Hepatic stellate cell (primary cell): Measurements from ENCODE around the gene AMHR2.
A peak's percentile ranks its signal among the peaks of the same experiment; 100 is the strongest.

Source experiments
- DNase-seq: peaks from one replicate; pipeline ENCODE4 v3.0.0; 2011; ENCODE audit warnings: low spot score

Gene AMHR2

DNA sequence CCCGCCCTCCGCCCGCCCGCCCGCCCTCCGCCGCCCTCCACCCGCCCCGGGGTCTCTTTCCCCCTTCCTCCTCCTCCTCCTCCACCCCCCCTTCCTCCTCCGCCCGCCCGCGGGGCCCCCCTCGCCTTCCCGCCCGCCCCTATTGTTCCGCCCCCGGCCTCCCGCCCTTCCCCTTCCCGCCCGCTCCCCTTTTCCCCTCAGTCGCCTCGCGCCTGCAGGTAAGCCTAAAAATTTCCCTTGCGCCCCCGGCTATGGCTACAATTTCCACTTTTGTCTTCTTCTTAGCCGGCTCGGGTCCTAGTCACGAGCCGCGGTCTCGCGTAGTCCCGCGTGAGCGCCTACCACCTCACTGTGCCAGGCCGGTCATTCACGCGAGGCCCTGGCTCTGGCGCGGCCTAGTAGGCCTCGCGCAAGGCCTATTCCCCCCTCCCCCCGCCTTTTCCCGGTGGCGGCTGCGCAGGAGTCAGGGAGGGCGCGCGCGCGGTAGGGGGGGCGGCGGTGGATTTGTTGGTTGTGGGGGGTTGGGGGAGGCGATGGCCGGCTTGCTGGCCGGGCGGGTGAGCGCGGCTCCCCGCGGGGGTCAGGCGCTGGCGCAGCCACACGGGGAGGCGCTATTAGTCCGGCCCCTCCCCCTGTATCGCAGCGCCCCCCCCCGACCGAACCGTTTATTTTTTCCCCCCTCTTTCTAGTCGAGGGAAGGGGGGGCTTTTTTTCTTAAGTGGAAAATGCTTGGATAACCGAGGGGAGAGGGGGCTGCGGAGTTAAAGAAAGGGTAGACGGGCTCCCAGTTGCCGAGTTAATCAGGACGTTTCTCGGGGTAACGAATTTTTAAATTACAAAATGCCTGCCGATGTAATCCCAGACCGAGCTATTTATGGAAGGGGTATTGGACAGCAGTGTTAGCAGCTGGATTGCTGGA lies 28.8 kb downstream of the AMHR2 start:
- peak; percentile 84 for DNase-seq

DNA sequence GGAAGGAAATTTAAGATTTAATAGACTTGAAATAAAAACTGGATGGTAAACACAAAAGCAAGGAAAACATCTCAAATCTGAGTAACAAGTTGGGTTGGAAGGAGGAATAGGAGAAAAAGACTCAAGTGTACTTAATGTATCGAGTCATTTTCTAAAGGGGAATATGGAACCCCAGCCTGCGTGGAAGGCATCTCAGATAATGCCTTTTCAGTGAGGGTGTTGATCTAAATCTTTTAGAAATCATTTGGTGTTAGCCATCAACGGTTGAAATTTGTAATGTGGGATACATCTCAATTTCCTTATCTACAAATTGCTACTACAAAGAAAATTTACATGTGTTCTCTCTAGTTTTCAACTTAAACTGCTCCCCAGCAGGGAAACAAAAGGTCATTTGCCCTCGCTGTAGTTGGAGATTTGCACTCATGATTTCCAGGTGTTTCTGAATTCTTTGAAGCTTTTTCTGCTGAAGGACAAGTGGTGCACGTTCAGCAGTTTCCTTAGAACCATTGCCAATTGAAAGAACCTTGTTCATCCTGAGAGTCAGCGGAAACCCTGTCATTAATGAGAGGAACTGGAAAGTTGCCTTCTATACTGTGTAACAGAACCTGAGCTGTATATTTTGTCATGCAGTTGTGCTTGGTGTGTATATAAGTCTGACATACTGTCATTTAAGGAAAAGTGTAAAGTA lies 30.4 kb downstream of the AMHR2 start:
- no peak for DNase-seq

DNA sequence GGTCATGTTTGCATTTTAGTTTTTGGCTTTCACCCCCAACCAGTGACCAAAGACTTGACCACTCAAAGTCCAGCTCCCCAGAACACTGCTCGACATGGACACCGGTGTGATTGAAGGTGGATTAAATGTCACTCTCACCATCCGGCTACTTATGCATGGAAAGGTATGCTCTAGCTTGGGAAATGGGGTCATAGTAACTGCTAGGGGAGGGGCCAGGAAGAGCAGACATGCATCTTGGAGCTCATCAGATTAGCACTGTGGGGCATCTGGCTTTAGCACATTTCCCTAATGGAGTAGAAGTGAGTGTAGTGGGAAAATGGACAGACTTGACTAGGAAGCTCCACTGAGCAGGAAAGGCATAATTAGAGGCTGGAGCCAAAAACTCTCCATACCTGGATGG lies 31.1 kb downstream of the AMHR2 start:
- DNase-seq, result no peak

DNA sequence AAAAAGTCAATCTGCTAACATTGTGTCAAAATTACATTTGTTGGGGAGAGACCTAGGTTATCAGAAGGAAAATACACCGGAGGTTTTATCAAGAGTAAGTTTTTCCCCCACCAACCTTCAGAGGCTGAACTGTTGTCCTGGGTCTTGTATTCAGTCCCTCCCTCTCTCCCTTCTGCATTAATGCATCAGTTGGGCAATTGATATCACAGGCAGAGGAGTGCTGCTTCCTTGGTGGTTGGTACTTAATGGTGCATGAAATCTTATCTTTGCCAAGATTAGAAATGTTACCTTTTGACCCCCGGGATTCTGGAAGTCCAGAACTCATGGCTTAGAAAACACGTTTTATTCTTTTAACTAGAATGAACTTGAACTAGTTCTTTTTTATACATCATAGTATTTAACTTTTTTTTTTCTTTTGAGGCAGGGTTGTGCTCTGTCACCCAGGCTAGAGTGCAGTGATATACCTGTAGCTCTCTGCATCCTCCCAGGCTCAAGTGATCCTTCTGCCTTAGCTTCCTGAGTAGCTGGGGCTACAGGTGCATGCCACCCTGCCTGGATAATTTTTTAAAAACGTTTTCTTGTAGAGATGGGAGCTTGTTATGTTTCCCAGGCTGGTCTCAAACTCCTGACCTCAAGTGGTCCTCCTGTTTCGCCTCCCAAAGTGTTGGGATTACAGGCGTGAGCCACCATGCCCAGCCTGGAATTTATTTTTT lies 33.2 kb downstream of the AMHR2 start:
- DNase-seq, result no peak

DNA sequence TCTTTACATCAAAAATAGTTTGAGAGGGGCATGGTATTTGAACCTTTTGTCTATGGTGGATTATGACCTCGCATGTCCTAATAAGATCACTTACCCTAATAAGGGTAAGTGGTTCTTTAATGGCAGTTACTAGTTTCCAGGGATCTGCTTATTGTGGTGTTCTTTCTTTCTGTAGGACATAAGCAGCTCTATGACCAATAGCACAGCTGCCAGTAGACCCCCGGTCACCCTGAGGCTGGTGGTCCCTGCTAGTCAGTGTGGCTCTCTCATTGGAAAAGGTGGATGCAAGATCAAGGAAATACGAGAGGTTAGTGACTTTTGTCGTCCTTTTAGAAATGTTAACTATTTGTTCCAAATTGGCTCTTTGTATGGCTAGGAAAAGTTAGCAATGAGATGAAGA lies 35.4 kb downstream of the AMHR2 start:
- no peak for DNase-seq

DNA sequence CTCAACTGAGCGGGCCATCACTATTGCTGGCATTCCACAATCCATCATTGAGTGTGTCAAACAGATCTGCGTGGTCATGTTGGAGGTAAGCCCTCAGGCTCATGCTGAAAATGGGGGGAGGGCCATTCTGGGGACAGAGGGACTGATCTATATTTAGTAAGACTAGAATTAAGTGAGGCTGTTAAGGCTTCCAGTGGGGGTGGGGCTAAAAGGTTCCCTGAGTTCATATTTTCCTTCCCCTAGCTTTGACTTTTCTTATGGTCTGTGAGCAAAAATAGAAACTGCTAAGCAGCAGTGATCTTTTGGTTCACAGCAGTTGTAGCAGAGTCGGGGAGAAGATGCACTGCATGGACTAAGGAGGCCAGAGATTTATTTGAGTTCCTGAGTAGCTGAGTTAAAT lies 37.4 kb downstream of the AMHR2 start:
- no peak for DNase-seq

DNA sequence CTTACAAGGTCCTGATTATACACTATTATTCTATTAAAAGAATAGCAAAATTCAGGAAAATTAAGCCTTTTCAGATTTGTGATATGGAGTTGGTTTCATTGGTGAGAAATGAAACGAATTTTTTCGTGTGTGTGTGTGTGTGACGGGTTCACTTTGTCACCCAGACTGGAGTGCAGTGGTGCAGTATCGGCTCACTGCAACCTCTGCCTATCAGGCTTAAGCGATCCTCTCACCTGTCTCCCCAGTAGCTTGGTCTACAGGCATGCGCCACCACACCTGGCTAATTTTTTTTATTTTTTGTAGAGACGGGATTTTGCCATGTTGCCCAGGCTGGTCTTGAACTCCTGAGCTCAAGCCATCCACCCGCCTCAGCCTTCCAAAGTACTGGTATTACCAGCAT lies 37.9 kb downstream of the AMHR2 start:
- DNase-seq, result no peak

DNA sequence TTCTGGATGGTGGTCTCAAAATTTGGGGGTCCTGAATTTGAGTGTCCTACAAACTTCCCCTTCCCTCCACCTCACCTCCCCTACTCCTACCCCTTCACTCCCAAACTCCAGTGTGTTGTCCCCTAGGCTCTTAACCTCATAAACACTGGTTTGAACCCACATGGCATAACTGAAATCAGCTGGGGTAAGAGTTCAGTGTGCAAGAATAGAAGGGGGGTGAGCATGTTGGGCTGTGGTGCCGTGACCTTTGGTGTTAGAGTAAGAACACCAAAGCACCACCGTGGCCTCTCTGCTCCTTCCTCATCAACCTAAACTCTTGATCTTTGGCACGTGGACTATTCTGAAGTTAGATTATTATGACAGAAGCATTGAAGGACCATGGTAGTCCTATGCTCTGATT lies 39.3 kb downstream of the AMHR2 start:
- DNase-seq, result no peak

DNA sequence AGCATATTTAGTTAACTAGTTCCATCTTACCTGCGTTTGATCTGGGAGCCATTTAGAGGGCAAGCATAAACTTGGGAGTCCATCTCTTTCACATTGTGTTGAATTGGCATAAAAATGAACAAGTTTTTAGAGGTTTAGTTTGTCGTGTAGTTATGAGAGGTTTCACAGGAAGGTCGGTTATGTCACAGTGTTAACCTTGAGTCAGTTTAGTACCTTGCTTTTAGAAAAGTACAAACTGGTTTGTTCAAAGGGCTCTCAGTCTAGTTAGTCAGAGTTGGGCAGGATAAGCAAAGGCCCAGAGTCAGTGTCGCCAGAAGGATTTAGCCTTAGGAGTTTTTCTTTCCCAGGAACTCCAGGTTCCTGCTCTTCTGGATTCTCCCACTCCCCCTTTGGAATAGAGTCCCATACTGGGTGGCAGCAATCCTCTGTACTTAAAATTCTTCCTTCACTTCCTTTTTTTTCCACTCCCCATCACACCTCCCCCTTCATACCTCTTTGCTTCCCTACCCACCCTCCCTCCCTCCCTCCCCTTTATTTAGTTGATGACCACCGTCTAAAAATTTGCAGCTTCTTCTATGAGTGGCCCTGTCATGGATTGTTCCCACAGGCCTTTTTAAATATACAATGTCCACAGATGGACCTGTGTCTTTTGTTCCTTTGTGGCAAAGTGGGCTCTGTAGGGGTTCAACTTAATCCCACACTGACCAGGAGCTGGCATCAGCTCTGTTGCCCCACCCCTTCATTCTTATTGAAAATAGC lies 40.3 kb downstream of the AMHR2 start:
- no peak for DNase-seq

DNA sequence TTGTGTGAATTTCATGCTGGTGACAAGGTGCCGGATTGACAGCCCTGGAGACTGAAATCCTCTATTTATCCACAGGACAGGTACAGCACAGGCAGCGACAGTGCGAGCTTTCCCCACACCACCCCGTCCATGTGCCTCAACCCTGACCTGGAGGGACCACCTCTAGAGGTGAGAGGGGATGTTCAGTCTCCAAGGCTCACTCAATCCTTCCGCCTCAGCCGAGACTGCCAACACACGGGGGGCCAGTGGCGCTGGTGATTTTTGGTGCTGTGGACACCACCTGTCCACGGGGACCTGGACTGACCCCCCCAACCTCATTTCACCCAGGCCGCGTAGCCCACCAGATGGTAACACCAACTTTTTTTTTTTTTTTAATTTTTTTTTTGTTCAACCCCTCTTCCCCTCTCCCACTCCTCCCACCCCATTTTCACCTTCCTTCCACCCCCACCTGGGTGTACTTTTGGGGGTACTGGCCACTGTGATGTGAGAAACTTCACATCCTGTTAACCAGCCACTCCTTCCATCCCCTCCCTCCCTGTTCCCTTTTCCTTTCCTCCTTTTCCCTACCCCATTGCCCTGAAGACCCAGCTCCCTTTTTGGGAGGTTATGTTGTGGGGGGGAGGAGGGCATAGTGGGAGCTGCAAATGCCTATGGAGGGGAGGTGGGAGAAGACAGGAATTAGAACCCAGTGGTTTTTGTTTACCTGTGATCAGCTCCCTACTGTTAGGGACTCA lies 41.2 kb downstream of the AMHR2 start:
- no peak for DNase-seq

DNA sequence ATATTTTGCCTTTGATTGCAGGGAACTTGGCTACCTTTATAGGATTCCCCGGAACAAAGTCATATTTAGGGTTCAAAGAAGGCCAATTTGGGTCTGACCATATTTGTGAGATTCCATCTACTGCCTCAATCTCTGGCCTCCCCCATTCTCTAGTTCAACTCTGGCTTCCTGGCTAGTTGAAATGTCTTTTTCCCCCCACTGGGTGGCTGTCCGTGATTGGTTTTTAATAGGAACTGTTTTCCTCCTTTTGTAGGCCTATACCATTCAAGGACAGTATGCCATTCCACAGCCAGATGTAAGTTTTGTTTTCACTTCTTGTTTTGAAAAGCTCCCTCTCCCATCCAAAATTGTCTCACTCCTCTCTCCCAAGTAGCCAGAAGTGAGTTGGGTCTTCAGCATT lies 42.0 kb downstream of the AMHR2 start:
- no peak for DNase-seq

DNA sequence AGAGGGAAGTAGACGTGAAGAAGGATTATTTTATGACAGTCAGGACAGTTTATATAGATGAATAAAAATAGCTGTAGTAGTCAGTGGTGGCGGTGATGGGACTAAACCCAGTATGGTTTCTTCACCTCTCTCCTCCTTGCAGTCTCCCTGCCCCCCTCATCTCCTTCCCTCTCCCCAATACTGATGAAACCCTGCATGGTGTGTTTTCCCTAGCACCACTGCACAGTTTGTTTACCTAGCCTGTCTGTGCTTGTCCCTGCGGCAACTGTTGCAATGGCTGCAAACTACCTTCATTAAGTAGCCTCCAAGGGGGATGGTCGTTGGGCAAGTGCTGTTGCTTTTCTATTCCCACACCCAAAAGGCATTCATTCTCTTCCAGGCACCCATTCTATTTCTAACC lies 43.0 kb downstream of the AMHR2 start:
- no peak for DNase-seq

DNA sequence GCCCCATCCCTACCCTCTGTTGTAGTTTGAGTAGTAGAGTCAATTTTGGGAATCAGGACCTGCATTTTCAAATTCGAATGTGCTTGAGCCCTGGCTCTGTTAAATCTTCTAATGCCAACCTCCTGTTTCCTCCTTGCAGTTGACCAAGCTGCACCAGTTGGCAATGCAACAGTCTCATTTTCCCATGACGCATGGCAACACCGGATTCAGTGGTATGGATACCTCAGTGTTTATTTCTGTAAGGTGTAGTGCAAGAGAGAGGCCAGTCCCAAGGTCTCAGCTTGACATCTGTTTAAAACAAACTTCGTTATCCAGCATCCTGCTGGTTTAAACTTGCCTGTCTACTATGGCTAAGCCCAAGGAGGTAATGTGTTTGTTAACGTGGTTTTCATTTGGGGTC lies 43.4 kb downstream of the AMHR2 start:
- DNase-seq, result no peak

DNA sequence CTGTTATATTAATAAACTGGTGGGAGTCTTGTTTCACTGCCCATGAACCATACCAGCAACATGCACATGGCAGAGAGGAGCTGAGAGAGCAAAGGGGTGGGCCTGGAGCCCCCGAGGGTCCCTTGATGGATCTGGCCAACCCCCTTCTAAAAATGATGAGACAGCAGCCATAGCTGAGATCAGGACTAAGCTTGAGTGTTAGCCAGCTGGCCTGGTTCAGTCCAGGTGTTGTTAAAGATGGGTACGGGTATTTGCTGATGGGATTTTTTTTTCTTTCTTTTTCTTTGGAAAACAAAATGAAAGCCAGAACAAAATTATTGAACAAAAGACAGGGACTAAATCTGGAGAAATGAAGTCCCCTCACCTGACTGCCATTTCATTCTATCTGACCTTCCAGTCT lies 44.2 kb downstream of the AMHR2 start:
- DNase-seq, result no peak

DNA sequence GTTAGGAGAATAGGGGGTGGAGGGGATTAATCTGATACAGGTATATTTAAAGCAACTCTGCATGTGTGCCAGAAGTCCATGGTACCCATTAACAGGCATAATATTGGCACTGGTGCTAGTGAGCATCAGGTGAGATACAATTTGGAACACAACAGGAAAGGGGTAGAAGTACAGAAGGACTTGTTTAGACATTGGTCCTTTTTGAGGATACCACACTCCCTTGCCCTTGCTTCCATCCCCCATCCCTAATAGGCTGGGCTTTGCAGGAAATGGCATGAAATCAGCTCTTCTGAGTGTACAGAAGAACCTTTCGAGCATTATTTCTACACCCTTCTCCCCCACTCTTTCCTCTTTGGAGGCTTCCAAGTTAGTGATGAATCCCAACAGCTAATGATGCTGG lies 44.6 kb downstream of the AMHR2 start:
- no peak for DNase-seq

DNA sequence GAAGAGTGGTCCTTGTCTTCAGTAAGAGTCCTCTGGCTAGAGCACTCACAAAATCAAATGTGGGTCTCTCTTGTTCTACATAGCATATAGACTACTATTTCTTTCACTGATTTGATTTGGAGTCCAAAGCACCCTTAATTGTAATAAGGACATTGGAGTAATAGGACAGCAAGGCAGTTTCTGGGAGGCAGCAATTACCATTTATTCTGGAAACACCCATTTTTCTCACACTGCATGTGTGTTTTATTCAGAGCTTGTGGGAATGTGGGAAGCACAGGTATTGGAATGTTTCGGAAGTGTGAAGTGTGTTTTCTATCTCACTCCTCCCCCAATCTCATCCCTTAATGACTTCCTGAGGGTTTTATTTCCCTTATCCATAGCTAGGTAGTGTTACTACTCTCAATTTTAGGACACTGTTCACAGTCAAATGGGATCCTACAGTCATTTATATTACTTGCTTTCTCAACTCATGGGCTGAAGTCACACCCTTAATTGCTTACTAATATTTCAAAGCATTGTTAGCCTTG lies 48.5 kb downstream of the AMHR2 start:
- no peak for DNase-seq

DNA sequence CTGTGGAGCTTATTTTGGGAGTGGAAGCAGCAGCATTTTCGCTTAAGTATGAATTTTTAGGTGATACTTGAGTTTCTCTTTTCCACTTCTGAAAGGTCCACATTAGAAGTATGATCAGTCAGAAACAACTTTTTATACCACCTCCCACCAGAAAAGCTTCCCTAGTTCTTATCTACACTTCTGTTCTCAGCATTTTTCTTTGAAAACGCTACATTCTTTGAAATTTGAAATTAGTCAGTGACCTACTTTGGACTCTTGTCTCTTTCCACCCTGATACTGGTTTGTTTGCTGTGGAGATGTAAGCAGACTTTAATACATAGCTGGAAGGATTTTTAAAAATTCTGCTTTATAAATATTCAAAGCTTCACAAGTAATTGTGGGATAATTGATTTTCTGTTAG lies 50.4 kb downstream of the AMHR2 start:
- no peak for DNase-seq

DNA sequence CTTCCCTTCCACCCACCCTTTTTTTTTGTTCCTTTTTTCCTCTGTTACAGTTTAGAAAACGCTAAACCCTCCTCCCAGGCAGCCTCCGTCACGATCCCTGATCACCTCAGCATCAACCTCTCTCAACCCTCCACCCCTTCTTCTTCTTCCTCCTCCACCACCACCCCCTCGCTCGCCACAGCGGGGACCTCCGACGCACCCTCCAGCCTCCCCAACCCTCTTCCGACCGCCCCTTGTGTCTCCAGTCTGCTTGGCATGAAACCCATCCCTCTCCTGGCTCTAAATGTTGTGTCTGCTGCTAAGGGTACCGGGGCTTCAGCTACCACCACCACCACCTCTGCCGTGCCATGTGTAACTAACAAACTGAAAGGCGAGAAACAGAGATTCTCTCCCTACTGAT lies 51.2 kb downstream of the AMHR2 start:
- DNase-seq, result no peak

DNA sequence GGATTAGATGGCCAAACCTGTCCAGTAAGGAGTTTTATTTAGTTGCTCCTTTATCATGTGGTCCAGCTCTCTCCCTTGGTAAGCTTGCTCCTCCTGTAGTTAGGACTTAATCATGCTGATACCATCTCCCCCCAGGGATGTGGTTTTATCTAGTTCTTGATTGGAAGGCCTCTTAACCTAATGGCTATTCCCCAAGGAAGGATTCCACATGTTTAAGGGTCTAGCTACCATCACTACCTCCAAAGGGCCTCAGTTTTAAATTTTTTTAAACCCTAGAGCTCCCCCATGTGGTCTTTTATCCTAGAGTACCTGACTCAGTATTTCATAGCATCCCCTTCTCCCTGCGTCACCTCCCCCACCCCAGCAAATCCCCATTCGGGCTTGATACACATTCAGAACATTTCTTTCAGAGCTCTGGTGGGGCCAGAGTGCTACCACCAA lies 53.1 kb downstream of the AMHR2 start:
- no peak for DNase-seq

DNA sequence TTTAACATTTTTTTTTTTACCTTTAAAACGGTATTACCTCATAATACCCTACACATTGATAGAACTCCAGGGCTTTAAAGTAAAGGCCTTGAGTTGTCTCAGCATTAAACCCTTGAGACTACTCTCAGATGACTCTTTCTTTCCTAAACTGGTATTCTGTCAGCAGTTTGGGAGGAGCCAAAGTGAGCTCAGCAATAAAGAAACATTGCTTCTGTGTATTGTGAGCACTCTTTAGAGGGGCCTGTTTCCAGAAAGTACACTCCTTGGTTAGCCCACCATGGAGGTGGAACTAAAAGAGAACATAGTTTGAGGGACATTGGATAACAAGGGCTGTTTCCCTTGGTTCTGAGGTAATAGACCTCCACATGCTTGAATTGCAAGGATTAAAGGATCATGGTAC lies 55.2 kb downstream of the AMHR2 start:
- no peak for DNase-seq

DNA sequence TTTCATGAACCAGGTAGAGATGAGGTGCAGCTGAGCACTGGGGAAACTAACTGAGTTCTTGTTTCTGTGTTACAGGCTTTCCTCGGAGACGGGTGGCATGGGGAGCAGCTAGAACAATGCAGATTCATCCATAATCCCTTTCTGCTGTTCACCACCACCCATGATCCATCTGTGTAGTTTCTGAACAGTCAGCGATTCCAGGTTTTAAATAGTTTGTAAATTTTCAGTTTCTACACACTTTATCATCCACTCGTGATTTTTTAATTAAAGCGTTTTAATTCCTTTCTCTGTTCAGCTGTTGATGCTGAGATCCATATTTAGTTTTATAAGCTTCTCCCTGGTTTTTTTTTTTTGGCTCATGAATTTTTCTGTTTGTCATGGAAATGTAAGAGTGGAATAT lies 55.7 kb downstream of the AMHR2 start:
- DNase-seq, result no peak
